CD4-positive, alpha-beta T cell treated with Interferon gamma for 1 hour (primary cell): ENCODE data around the gene LBP.
"Not testable (repeated sequence)": the region's sequence is repeated elsewhere in the genome, so short reads cannot be mapped to it uniquely, and the experiment has no call there.

Source experiments
- DNase-seq: peaks from one replicate; pipeline ENCODE4 v3.0.0-alpha.2; 2020

The LBP gene

DNA sequence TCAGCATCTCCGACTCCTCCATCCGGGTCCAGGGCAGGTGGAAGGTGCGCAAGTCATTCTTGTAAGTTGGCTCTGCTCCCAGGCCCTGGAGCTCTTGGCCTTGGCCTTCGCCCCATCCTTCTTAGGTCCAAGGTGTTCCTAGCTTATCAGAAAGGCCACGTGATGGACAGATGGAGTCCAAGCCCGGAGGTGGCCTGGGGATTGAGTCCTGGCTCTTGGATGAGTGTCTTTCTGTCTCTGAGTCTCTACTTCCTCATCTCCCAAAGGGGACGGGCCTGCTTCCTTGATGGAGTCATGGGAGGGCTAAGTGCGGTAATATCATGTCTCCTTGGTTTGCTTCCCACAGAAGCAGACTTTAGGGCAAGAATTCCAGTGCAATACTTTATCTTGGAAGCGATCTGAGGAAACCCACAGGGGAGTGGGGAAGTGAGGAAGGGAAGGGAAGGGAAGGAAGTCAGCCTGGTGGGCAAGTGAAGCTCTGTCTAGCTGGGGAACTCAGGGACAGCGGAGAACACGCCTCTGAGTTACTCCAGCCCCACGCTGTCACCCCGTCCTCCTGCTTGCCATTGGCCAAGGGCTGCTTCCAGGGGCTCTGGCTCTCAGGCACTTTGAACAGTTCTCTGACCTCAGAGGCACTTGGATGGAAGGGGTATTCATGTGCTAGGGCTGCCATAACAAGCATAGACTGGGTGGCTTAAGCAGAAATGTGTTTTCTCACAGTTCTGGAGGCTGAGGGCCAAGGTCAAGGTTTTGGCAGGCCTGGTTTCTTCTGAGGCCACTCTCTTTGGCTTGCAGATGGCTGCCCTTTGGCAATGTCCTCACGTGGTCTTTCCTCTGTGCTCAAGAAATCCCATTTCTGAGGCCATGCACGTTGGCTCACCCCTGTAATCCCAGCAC, 4.8 kb downstream of the LBP start:
- DNase-seq = no peak

DNA sequence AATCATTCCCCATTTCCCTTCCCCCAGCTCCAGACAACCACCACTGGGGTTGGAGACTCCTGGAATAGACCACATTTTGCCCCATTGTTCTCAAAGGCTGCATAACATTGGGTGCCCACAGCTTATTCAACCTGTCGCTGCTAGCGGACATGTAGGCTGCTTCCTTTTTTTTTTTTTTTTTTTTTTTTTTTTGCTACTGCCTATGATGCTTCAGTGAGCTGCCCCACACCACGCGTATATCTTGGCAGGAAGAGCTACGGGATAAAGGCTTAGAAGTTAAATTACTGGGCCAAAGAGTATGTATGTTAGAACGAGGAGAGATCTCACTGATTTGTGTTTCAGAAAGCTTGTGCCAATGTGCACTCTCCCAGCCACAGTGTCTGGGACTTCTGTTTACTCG, 7.0 kb downstream of the LBP start:
- no peak for DNase-seq

DNA sequence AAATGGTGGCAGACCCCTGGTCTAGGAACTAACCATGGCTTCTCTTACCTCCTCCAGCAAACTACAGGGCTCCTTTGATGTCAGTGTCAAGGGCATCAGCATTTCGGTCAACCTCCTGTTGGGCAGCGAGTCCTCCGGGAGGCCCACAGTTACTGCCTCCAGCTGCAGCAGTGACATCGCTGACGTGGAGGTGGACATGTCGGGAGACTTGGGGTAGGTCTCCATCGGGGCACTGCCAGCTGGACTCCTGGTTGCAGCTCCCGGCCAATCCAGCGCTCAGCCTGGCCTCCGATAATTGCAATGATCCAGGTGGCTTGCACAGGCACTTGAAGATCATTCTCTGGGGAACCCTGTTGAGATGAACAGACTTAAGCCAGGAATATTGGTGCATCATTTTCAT, 7.9 kb downstream of the LBP start:
- no peak for DNase-seq

DNA sequence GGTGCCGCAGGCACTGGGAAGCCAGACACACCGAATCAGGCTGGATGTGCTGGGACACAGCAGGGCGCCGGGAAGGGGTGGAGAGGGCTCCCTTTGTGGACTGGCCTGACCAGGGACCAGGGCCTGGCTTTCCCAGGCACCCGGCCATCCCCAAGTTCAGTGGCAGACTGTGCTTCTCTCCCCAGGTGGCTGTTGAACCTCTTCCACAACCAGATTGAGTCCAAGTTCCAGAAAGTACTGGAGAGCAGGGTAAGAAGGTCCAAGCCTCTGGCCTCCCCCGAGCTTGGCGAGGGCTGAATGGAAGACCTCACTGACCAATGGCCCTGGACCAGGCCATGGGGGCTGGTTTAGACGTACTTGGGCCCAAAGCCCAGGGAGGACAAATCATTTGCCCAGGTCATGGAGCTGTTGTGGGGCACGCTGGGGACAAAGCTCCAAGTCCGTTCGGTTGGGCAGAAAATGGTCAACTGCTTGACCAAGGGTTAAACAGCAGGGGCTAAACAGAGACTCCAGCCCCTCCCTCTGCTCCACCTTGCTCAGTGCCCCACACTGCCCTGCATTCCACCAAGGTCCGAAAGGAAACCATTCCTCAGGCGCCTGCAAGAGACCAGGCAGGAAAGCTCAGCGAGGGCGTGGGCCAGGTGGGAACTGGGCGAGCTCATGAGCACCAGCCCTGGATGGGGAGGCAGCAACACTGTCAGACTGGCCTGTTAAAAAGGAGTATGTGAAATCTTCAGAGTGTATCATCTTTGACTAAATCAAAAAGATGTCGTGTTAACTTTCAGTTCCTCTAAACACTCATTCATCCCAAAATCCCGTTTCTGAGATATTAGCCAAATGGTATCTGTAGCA, 9.1 kb downstream of the LBP start:
- DNase-seq = no peak

DNA sequence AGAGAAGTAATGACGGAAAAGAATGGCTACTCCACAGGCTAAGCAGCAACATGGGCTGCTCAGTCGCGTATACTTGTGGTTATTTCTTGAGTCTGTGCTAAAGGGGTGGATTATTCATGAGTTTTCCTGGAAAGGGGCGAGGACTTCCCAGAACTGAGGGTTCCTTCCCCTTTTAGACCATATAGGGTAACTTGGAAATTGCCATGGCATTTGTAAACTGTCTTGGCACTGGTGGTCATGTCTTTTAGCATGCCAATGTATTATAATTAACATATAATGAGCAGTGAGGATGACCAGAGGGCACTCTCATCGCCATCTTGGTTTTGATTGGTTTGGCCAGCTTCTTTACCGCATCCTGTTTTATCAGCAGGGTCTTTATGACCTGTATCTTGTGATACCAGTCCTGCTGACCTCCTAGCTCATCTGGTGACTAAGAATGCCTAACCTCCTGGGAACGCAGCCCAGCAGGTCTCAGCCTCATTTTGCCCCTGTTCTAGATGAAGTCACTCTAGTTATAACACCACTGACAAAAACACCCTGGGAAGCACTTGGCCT, 11.4 kb downstream of the LBP start:
- peak; percentile 5 for DNase-seq

DNA sequence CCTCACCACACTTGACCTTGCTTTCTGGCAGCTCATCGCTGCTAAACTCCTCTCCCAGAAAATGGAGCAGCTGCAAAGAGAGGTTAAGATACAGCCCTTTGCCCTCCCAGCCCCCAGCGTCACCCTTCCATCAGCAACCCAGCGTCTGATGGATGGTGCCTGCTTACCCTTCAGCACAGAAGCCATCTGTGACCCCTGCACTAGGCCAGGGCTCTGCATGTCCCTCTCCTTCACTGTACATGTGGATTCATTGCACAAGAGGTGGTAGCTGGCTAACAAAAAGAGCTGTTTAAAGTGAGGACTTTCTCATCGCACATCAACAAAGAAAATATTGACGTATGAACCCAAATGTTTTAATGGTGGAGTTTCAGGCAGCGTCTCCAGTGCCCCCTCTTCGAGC, 12.3 kb downstream of the LBP start:
- DNase-seq = no peak

DNA sequence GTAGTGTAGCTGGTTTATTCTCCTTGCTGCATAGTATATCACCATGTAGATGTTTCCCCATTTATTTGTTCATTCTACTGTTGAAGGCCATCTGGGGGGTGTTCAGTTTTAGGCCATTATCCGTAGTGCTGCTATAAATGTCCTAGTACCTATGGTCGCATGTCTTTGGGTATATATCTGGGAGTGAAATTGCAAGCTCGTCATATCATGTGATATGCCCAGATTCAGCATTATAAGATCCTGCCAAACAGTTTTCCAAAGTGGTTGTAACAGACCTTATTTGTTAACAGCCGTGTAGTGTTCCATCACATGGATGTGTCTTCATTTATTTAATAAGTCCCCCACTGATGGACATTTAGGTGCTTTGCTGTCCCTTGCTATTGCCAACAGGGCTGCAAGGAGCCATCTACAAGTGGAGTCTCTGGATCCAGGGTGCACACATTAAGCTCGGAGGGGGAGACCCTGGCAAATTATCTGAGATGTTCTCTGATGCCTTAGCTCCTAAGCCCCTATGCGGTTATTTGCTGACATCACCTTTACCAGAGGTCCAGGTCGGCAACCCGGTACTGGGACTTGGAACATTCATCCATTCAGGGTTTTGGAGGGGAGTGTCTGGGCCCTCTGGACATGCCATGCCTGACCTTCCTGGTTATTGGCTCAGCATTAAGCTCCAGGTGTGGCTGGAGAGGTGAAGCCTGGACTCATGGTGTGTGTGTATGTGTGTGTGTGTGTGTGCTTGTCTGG, 16.9 kb downstream of the LBP start:
- DNase-seq = no peak

DNA sequence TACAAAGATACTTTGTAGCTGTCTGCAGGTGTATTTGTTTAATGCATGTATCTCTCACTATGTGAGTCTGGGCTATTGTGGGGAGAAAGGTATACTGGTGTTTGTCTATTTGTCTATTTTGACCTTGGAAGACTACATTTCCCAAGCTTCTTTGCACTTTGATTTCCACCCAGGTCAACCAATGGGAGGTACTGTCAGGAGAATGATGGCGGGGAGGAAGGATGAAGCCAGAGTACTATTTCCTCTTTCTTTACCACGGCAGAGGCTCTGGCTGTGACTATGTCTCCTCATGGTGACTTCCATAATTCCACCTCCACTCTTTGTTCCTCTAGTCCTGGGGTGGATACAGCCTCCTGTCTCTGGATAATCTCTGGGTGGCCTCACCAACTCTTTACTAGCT, 23.1 kb downstream of the LBP start:
- DNase-seq = peak; percentile 11

DNA sequence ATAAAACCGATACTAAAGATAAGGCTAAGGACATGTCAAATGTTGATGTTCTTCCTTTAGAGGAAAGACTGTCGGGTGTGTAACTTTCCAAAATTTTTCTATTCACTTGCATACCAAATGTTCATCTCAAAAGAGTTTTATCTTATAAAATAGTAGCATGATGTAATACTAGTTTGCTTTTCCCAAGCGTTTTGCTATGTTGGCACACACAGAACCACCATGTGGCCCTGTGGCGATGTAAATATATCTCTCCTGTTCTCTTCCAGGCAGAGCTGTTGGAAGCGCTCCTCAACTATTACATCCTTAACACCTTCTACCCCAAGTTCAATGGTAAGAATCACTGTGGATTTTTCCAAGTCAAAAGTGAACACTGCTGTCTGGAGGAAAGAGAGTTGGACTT, 26.5 kb downstream of the LBP start:
- DNase-seq = no peak

DNA sequence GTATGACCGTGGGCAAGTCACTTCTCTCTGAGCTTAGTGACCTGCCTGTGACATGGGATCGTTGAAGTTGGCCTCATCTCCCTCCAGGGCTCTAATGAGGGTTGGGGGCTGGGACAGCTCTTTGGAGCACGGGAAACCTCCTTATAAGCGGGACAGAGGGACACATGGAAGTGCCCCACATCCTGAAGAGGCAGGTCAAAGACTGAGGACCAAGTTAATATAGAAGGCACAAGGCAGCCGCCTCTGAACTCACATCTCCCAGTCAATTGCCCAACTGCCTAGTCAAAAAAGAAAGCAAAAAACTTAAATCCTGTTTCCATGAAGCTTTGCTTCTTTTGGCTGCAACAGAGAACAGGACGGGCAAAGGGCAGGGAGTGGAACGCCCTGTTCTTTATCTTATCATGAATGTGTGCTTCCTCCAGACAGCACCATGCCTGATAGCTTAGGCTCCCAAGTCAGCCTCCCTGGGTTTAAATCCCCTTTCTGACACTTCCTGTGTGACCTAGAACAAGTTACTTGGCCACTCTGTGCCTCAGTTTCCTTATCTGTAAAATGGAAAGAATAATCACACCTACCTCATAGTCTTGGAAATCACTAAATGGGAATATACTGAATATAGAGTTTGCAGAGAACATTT, 27.1 kb downstream of the LBP start:
- DNase-seq = no peak

DNA sequence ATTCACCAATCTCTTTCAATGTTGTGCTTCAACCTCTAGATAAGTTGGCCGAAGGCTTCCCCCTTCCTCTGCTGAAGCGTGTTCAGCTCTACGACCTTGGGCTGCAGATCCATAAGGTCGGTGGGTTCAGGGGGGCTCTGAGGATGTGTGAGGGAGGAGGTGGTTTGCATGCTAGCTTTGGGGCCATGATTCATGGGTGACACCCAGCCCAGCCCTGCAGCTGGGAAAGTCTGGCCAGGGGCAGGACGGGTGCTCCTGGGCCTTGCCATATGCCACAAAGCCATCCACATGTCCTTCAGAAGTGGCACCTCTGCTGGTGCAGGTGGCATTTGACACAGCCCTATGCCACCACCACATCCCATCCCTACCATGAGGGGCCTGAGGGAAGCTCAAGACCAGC, 27.6 kb downstream of the LBP start:
- no peak for DNase-seq

DNA sequence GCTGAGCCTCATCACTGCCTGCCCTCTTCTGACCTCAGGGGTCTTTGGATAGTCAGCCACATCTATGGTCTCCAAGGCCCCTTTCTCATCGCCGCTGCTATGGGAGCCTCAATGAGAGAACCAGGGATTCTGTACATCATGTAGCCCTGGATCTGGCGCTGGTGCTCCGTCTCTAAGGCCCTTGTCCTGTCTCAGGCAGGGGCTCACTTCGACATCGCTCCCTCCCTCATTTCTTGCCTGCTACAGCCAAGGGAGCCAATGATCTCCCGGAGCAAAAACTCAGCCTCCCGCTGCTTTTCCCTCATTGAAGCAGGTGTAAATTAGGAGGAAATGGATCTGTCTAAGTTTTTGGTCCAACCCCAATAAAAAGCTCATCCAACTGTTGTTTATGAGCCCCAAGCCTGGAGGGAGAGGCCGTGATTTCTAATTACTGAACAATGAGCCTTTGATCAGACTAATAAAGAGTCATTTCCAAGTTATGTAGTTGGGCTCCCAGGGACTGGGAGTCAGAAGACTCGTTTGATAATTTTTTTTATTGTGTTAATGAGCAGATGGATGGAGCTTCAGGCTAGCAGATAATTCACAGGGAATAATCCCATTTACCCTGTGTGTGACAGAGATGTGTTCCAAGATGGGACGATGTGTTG, 30.9 kb downstream of the LBP start:
- DNase-seq = no peak

DNA sequence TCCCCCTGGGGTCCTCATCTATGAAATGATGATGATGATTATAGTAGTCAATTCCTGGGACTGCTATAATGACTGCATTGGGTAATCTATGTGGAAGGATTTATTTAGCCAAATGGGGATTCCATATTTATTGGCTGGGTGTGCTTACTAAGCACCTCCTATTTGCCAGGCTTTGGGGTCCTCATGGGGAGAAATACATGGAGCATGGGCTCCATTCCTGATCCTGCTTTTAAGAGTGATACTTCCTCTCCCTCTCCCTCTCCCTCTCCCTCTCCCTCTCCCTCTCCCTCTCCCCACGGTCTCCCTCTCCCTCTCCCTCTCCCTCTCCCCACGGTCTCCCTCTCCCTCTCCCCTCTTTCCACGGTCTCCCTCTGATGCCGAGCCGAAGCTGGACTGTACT, 31.6 kb downstream of the LBP start:
- not testable (repeated sequence) for DNase-seq

DNA sequence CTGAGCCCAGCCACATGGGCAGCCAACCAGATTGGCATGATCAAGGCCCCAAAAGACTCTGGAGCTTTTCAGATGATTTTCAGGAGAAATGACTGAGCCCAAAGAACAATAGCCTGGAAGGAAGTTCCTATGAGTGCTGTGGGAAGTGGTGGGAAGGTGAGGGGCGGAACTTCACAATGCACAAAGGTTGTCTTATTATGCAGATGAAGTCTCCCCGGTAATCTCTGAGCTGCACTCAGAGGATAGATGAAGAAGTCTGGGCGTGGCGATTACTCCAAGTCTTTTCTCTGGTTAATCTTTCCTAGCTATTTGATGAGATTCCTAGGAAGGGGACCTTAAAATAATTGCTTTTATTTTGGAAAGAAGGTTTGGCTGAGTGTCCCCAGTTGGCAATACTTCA, 36.9 kb downstream of the LBP start:
- no peak for DNase-seq

DNA sequence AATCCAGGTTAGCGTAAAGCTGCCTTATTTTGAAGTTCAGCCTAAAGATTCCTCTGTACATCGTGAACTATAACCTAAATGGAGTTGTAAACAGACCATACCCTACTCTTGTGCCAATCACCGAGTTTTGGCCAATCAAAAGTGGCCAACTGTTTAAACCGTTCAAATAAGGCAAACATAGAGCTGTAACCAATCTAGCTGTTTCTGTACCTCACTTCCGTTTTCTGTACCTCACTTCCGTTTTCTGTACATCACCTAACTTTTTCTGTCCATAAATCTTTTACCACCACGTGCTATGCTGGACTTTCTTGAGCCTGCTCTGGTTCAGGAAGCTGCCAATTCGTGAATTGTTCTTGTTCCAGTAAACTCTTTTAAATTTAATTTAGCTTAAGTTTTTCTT, 39.7 kb downstream of the LBP start:
- no peak for DNase-seq

DNA sequence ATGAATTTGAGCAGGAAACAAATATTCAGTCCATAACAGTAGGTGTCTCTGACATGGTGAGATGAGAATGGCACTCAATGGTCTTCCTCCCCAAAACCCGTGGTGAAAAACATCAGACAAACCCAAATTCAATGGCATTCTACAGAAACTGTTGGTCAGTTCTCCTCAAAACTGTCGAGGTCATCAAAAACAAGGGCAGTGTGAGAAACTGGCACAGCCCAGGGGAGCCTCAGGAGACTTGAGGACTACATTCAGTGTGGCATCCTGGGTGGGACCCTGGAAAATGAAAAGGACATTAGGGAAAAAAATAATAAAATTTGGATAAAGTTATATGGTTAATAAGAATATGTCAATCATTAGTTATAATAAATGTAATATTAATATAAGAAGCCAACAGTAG, 40.6 kb downstream of the LBP start:
- no peak for DNase-seq

DNA sequence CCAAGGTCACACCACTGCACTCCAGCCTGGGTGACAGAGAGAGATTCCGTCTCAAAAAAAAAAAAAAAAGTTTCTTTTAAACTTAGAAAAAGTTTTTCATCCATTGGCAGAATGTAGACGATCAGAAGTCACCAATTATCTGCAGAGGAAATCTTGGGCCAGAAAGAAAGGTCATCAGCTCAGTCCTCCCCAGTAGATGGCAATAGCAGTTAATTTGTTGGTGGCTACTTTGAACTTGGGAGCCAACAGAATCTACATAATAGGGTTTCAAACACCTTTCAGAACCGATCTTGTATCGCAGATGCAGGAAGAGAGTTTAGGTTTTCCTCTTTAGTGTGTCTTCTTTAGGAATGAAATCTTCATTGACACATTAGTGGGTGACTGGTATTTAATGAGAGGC, 41.7 kb downstream of the LBP start:
- DNase-seq = no peak

DNA sequence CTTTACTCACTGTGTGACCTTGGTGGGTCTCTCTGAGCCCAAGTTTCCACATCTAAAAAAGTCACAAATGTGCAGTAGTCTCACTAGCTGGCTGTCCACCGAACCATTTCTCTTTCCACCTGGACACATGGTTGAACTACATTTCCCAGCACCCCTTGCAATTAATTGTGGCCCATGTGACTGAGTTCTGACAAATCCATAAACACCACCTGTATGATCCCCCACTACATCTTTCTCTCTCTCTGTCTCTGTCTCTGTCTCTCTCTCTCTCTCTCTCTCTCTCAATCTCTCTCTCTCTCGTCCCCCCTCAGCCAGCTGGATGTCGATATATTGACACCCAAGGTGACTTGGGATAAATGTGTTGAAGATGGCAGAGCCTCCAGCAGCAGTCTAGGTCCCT, 46.1 kb downstream of the LBP start:
- DNase-seq = no peak

DNA sequence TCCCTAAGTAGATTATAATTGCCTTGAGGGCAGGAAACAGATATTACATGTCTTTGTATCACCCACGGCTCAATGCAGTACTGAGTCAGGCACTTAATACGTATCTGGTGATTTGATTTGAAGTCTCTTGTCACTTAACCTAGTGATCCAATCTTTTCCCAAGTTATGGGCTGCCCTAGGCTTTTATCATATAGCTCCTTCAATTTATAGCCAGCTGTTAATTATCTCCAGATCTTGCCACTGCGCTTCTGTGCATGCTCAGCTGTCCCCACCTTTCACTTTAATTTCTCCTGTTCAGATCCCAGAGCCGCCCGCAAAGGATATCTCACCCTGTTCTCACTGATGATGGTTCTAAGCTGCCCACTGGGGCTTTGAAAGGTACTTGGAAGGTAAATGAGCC, 47.0 kb downstream of the LBP start:
- DNase-seq = no peak

DNA sequence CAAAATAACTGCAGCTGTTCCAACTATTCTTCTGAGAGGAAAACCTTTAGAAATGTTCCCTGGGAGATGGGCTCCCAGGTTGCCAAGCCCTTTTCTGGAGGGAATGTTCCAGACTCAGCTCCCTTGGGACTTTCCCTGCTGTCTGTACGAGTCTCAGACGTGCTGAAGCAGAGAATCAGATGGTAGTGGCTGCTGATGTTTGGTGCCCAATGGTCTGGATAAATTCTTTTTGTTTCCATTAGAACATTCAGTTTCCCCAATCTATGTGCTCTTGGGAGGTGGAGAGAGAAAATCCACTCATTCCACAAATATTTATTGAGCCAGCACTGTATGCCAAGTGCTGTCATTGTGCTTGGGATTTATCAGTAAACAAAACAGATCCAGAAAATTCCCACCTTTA, 48.9 kb downstream of the LBP start:
- DNase-seq = no peak

DNA sequence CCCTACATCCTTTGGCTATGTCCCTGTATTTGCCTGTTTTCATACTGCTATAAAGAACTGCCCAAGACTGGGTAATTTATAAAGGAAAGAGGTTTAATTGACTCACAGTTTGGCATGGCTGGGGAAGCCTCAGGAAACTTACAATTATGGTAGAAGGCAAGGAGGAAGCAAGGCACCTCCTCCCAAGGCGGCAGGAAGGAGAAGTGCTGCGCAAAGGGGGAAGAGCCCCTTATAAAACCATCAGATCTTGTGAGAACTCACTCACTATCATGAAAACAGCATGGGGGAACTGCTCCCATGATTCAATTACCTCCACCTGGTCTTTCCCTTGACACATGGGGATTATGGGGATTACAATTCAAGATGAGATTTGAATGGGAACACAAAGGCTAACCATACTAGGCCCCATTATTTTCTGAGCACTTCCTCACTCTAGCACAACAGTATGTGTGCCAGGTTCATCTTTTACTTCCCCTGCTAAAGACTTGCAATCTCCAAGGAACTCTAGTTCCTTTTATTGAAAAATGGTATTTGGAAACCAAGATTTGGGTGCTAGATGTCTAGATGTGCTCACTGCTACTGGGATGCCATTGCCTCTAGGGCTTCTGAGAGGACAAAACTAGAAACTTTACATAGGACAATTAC, 49.6 kb downstream of the LBP start:
- DNase-seq = not testable (repeated sequence)

DNA sequence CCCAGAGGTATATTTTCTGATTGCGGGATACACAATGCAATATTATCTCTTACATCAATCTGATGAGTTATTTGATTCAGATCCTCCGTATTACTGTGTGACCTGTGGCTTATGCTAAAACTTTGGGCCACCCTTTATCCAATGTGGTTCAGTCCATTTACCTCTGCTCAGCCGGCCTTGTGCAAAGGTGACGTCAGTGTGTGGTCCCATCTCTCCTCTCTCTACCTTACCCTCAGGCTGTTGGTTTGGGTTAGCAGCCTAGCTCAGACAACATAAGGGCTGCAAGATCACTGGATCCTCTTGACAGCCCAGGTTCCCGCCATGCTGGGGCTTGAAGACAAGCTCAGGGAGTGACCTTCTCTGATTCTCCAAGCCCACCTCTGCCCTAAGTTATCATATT, 55.8 kb downstream of the LBP start:
- DNase-seq = no peak
